GM12872 (cell line): ENCODE measurements around the gene WAC.

ENCODE experiments used
- CTCF ChIP-seq: IDR thresholded peaks from 3 replicates; pipeline ENCODE4 v1.5.1; 2011; ENCODE audit warnings: low read depth, mild to moderate bottlenecking, low read length, moderate library complexity; ENCODE audit not compliant: insufficient read depth

Gene WAC

GRCh38 chr10:28638392-28638791, 105.5 kb downstream of the WAC start:
- TF ChIP-seq CTCF = no peak

- no peak for TF ChIP-seq CTCF
Observed at GRCh38 chr10:28640551-28640950, 107.6 kb downstream of the WAC start.

GRCh38 chr10:28644647-28645046, 111.7 kb downstream of the WAC start:
- no peak for TF ChIP-seq CTCF

- TF ChIP-seq CTCF = no peak
Observed at GRCh38 chr10:28652106-28652505, 119.2 kb downstream of the WAC start.

GRCh38 chr10:28652703-28653102, 119.8 kb downstream of the WAC start:
- no peak for TF ChIP-seq CTCF

GRCh38 chr10:28661035-28661434, 128.1 kb downstream of the WAC start:
- TF ChIP-seq CTCF = no peak

- peak; percentile 97 for TF ChIP-seq CTCF
Observed at GRCh38 chr10:28663576-28664368, 130.9 kb downstream of the WAC start.

GRCh38 chr10:28664369-28664740, 131.4 kb downstream of the WAC start:
- TF ChIP-seq CTCF = no peak
